ENCODE results near the gene DACH1.

Gene DACH1

DNA sequence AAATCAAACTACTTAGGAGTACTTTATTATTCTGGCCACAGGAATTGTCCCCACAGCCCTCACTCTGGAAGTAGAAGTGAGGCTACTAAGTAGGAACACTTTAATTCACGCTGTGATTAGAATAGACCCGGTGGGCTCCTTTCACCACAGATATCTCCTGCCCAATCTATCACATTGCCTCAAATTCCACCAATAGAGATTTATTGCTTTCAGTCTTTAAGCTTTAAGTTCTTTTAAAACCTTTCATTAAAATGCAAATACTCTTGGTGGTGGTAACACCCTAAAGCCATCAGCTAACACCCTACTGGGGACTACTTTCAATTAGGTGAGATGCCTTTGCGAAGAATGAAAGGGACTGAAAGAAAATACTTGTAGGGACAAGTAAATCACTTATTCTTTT, 181.9 kb downstream of the DACH1 start:
- DNase-seq = no peak

DNA sequence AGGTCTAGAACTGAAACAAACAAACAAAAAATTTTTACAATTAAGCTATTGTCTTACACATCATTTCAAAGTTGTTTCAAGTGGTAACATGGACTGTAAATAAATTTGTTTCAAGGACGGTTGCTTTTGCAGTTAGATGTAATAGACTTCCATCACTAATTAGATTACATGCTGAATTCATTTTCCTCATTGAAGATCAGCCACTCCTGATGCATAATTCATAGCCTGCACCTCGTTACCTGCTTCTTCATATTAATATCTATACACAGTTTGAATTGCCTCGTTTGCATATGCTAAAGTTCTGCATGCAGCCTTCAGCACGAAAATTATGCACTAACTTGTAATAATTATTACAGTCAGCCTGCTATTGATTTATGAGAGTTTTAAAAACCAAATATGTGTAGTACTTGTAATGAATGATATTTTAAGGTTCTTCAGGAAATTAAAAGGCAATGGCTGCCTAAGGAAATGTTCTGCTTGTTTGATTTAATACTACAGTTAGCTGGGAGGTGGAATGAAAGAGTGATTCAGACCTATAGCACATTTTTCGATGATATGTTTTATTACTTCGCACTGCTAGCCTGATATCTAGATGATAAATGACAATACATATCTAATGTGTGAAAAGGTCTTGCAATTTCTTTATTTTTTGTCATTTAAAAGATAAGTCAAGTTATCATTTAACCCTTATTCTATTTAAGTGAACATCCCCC, 184.9 kb downstream of the DACH1 start:
- no peak for DNase-seq

DNA sequence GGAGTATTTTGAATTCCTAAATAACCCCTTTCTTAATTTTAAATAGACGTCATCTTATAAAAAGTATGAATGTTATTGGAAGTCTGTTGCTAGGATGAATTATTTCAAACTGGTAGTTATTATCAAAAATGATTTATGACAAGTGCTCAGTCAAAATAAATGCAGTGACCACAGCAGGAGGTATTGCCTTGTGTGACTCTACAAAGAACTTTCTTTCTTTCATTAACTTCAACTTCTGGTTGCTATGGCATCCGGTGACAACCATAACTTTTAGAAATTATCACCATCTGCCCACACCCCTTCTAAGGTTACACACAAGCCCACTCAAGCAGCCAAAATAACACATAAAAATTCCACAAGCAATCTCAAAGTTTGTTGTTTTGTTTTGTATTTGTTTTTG, 189.9 kb downstream of the DACH1 start:
- DNase-seq = no peak

DNA sequence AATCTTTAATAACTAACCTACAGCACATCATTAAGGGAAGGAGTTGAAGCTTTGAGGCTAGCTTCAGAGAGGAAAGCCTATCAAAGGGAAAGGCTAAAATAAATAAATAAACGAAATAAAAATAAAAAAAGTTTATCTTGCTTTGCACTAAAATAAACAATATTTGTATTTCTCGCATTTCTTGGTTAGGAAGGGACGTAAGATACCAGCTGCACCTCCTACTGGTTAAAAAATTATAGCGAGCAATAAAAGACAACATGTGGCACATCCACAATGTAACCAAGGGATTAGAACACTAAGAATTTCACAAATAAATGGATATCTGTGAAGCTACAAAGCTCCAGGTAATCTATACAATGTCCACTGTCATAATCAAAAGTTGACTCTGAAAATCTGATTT, 194.5 kb downstream of the DACH1 start:
- DNase-seq = no peak

DNA sequence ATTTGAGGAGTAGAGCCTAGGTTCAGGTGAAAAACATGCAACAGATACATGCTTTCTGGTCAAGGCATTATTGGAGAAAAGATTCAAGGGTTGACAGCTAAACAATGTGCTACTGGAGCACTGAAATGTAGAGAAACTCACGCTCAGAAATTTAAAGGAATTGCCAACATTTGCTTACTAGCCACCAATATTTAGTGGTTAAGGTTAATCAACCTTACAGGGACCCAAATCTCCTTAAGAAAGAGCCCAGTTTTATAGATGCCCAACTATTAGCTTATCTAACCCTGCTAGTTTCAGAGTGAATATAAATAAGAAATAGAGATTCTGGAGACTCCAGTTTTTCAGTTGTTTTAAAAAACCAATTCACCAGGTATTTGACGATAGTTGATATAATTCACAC, 203.6 kb downstream of the DACH1 start:
- no peak for DNase-seq

DNA sequence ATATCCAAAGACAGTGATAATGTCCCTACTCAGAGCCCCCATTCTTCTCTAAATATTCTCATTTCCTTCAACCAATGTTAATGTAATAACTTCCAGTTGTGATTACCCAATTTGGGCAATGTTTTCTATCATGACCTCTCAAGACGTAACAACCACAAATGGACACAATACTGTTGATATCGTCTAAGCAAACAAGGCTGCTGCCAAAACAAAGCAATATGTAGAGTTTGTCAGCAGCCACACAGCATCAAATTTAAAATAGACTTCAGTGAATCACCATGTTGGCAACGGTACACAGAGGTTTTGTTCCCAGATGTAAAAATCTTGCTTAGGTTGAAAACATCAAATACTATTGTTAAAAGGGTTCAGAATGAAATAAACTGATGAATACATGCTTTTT, 205.1 kb downstream of the DACH1 start:
- DNase-seq = no peak

DNA sequence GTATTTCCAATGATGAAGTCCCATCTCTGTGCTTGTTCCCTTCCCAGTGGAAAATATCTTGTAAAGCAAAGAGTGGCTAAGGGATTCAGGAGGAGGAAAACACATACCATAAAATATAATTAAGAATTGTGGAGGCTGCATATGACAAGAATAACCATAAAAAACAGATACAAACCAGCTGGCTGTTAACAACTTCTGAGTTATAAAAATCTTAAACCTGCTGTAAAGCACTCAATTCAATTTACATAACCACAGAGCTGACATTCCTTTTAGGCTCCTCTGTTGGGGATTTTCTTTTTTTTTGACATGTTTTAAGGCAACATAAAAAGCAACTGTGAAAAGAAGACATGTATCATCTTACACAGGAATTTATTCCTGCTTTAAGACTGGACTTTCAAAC, 207.6 kb downstream of the DACH1 start:
- DNase-seq = no peak

DNA sequence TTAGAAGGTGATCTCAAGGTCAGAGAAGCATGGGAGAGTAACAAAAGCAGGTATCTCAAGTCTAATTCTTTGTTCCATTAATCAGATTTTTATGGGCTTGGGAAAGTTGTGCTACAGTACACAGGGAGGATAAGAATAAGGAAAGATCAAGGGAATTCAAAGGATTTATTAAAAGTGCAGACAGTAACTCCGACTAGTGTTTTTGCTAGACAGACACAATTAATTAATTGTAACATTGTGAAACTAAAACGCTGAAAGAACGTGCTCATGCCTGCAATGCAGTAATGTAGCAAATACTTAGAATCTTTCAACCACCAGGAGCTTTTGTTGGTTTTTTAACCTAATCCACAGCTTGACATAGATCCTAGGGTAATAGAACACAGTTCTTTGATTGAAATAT, 221.5 kb downstream of the DACH1 start:
- no peak for DNase-seq

DNA sequence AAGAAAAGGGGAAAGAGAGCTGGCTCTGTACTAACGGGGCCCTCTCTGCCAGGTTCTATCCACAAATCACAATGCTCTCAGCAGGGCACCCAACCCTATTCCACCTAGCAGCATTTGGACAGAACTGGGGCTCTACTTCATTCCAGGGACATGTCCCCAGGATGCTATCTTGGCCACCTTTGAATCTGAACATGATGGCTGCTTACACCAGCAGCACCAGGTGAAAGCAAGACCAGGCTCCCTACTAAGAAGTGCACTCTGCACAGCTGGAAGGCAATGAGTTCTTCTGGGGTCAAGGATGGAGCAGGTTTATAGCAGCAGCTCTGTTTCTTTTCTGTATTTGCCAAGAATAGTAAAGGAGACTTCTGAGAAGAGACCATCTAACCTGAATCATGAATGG, 222.4 kb downstream of the DACH1 start:
- DNase-seq = no peak

DNA sequence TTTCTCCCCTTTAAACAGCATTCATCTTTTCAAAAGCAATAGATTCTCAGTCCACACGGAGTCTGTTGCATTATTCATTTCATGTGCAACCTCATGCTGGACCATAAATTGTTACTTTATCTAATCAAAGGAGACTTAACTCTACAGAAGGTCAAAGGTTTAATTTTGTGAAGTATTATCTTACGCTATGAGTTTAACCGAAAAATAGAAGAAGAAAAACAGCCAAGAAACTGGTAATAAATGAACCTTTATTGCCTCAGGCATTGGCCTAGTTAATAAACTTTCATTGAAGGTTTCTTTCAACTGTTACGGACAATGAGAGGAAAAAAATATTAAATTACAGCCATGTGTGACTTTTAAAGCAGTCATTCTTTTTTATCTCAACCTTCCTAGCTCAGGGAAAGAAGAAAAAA, 223.6 kb downstream of the DACH1 start:
- DNase-seq = no peak

DNA sequence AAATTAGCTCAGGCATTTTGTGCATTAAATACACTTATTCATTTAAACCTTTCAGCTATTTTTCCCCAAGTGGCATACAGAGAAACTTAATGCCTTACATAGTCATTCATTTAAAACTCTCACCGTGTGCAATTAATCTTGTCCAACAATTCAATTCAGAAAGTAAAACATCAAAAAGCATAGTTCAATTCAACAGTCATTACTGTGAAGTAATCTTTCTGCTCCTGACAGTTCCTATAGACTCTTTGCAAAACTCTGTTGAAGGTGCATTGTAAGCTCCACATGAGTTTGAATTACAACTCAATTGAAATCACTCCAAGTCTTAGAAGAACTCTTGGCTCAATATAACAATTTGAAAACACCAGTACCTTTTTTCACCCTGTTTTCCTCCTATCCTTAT, 228.3 kb downstream of the DACH1 start:
- DNase-seq = no peak

DNA sequence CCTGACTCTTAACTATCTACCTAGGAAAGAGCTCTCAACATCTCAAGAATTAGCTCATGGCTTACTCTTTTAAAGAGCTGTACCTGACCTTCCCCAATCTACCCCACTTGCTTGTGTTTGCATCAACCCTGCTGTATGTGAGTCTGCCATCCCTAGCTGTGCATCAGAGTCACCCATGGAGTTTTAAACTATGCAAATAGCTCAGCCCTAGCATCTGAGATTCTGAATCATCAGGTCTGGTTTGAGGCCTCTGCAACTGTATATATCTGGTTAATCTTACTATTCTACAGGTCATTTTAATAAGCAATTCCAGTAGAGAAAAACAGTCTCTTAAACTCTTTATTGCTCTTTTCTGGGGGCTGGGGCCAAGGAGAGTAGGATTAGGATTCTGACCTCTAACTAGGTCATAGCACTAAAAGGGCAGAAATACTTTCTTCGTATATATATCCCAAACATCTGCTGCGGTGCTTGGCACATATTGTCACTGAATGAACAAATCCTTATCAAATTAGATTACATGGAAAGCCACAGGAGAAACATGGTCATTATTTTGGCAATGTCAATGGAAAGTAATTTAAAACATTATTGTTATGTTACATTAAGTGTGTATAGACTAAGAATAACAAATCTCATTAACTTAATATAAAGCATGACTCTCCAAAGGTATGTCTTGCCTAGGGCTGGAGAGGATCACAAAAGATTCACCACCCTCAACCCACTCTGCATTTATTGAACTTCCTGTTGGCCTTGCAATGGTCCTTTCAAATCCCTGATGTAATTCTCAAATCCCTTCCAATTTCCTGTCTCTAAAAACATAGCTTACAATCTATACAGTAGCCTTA, 232.2 kb downstream of the DACH1 start:
- no peak for DNase-seq

DNA sequence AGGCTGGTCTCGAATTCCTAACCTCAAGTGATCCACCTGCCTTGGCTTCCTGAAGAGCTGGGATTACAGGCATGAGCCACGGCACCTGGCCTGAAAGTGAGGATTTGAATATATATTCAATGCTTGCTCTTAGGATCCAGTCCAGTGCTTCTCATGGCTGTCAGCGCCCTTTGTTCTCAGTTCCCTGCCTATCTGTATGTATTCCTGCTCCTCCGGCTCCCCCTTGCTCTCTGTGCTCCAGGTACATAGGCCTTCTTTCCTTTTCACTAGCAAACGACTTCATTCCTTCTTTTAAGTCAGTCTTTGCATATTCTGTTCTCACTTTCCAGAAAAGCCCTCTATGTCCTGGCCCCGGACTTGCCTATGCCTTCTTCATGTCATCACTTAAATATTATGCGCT, 232.8 kb downstream of the DACH1 start:
- DNase-seq = no peak

DNA sequence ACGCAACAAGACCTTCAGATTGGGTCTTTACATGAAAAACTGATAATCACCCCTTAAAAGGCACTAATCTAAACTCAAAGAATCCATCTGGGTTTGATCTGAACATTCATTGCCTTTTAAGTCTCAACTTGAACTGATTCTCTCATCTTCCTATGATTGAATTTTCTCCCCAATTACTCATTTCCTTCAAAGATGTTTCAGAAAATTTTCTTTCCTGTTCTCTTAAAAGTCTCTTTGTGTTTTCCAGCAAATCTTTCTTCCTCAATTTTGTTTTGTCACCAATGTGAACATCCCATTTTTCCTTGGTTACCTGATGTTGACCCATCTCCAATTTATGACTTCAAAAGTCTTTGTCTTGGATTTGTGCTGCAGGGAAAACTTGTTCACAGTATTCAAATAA, 234.3 kb downstream of the DACH1 start:
- DNase-seq = no peak

DNA sequence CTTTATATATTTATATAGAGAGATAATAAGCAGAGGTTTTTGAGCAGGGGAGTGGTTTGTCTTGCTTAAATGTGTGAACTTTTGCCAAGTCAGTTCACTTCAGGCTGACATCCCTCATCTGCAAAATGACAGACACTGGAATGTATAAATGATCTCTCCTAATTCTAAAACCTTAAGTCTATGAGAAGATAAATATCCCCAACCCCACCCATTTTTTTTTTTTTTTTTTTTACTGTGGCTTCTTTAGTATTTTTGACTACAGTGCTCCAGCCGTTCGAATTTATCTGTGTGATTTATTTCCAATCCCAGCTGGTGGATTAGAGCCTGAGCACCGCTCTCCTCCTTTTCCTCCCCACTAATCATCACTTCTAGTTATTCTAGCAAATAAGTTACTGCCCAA, 234.8 kb downstream of the DACH1 start:
- DNase-seq = no peak

DNA sequence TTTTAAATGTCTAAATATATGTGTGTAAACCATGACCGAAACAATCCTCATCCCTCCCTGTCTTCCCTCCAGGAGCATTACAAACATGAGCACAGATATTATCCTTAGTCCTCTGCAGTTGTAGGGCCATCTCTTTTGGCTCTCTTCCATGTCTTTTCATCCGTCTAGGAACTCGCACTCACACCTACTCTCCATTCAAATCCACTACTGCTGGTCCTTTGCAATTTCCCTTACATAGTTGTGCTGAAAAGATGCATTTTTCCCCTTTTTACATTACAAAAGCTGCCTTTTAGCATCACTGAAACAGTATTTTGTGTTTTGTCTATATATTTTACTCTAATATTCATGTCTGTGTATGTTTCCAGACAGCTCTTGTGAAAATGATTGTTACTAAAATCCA, 237.8 kb downstream of the DACH1 start:
- no peak for DNase-seq

DNA sequence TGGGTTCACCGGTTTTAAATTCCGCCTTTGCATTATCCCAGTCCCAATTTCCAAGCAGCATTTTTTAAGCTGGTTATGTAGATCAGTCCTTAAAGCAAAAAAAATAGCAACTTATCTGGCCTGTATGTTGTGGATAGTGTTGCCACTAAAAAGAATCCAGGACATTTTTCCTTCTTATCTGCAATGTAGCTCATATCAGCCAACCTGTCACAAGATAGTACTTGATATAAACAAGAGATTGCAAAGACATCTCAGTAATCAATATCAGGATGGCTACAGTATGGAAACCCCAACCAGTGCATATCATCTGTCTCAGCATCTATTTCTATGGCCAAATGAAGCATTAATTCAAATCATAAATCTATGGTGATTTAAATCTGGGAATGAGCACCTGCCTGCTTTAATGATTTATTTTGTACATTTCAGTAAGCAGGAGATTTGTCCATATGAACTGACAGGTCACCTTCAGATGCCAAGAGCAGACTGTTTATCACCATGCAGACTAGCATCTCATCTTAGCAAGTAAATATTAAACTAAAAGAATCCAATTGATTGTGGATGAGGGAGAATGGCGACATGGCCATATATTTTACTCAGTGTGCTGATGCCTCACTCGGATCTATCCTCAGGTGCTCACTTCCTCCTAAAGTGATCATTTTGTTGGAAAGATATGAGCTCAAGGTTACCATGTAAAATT, 240.4 kb downstream of the DACH1 start:
- DNase-seq = no peak

DNA sequence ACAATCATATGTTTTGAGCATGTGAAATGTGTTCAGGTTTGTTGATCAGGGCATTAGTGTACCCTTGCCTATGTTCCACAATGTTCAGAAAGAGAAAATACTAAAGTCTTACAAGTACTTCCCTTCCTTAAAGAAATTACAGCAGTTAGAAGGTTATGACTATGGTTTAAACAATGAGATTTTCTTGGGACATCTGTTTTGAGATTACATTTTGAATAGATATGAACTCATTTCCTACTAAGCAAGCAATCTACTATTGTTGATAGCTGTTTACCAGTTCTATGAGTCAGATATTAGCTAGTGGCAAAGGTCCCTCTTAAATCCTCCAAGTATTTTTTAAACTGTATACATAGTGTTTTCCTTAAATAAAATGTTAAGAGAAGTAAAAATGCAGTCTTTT, 241.3 kb downstream of the DACH1 start:
- DNase-seq = no peak

DNA sequence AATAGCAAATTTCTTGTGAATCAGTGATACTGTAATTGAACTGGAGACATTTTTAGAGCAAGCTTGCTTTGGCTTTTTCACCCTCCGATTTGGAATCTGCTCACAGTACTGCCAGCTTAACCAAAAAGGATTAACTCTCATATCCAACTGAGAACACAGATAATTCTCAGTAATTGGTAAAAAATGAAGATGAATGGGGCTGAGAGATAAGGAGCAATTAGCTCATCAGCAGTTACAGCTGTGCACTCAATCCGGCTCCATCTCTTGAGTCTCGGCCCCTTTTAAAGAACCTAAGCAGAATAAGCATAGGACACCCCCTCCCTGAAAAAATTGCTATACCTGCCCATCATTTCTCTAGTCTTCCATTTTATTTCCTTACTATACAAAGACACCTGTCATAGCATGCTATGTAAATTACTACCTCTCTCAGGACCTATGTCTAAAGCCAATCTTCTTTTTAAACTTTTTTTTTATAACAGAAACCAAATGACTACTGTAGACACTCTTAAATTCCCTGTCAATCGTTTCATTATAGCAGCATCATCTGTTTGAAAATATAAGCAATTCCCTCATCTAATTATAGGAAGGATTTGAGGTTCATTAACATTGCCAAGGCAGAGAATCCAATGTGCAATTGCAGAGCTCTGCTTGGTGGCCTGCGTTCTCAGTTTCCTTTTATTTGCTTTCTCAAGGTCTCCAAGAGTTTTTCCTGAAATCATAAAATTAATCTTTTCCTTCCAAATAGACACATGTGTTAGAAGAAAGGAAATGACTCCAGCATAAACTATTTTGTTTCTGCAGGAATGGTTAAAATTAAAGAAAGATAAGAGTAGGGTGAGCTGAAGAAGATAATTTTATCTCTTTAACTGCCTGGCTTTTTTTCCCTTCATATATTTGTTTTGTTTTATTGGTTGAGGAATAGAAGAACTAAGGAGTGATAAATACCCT, 242.1 kb downstream of the DACH1 start:
- no peak for DNase-seq

DNA sequence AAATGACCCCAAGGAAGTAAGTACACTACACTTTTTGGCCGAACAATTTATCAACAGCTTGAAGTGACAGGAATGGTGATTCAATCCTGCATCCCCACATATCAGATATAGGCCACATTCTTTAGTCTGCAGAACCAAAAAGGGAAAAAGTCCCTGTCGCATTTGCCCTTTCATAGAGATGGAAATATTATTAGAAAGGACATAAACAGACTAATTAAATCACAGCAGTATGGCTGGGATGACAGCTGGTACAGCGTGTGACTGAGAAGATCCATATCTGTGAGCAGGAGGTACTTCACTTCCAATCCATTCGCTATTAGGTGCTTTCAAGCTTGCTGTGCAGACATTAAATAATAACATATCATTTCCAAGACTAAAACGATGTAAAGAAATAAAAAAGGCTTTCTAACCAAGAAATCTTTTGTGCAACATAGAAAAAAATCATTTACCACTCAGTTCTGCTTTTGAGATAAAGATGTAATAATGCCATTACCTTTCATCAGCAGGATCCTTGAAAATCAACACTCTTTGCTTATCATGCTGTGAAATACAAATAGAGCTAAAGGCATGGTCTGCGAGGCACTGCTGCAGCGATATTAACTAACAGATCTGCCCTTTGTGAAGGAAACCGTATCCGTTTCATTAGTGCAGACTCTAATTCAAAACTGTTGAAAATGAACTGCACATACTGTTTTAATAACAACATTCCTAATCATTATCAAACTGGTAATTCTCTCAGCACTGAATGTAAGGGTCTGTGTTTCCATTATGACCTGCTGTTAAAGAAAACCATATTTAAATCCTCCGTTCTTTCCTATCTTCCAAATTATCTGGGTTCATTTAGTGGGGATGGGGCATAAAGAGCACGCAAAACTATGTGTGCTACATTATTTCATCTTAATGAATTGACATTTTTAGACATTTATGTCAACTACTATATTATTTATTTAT, 245.6 kb downstream of the DACH1 start:
- DNase-seq = no peak

DNA sequence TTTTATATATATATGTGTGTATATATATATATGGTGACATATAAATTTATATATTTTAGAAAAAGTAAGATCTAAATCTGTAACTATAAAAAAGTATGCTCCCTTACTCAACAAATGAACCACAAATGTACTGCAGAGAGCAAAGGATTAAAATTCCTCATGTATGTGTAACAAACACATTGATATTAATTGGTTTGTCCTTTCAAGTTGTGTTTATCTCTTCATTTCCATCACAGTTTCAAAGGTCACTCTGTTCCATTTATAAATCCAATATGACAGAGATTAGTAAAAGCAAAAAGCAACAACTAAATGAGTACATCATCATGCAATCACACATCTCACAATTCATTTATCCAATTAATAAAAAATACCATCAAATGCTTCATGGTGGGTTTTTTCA, 247.9 kb downstream of the DACH1 start:
- DNase-seq = no peak

DNA sequence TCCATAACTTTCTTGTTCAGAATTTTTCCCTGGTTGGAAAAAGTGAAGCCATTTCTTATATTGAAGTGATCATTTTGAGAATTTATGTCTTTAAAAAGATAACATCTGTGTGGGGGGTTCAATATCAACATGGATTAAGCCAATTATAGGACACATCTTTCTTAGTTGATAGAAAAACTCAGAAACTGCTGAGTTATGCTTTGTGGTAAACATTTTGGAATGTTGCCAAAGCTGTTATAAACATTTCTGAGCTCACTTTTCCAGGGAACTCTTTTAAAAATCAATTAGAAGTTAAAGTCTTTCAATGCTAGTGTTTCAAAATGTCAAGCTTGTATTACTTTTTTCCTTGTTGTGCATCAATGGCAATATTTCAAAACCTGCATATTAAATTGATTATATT, 248.8 kb downstream of the DACH1 start:
- DNase-seq = no peak
